ENCODE measurements around the gene PRR35.

The PRR35 gene

GRCh38 chr16:565419-566330 lies 5.5 kb downstream of the PRR35 start:
- no peak for DNase-seq

DNA sequence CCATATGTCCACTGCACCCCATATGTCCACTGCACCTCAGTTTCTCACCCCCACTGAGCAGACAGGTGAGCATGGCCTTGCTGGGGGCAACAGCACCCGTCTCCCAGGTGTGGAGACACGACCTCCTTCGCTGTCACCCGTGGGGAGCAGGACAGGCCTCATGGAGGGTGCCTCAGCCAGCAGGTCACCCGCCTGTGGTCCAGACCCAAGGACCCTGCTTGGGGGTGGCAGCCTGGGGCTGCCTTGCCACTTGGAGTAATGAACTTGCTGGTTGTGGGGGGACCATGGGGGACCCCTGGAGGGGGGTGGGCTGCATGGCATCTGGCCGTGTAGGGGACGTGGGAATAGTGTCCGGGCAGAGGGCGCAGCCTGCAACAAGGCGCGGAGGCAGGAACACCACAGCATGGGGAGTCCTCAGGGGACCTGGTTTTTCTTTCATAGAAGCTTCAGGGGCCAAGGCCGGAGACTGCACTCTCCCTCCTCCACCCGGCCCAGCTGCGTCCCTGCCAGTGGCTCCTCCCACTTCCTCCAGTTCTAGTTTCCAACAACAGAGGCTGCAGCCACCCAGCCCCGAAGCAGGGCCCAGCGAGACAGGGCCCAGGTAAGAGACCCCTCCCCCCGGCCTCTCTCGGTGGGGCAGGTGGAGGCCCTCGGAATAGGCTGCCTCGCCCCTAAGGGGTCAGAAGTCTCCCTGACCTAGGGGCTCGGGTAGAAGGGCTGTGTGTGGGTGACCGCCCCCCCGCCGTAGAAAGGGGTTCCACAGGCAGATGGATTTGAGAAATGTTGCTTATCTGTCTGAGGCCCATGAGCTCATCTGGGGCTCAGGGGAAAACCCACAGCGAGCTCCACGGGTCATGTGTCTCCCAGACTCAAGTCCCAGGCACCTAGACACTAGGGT lies 6.5 kb downstream of the PRR35 start, which contains the start of gene NHLRC4:
Gene NHLRC4 (plus strand): TSS at position 531 of the 898 bp plus-strand sequence. CDS start 1,043 bp downstream, outside the sequence.
- peak; percentile 38 to 50 for DNase-seq

DNA sequence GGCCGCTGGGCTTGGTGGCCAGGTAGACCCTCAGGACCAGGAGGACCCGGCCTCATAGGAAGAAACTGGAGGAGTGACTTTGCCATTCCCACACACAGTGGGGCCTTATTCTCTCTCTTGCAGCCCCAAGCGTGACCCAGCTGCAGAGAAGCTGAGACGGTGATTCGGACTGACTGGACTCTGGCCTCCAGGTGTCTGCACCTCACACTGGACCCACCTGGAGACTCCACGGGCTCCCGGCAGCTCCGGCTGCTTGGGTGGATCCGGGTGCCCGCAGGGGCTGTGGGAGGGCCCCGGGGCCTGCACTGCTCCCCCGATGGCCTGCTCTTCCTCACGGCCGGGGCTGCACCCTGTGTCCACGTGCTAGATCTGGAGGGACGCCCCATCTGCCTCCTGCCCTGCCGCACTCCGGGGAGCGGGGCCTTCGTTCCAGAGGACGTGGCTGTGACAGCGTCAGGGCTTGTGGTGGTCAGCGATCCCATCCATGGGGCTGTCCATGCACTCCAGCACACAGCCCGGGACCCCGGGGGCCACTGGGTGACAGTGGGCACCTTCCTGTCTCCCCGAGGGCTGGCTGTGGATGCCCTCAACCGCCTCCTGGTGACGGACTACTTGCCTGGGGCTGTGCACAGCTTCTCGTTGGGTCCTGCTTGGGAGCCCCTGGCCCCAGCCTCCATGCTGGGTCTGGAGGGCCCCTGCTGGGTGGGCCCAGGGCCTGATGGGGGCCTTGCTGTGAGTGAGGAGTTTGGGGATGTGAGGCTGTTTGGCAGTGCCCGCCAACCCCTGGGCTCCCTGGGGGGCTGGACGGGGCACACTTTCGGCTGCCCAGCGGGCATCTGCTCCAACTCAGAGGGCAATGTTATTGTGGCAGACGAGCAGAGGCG lies 7.4 kb downstream of the PRR35 start:
- no peak for DNase-seq

DNA sequence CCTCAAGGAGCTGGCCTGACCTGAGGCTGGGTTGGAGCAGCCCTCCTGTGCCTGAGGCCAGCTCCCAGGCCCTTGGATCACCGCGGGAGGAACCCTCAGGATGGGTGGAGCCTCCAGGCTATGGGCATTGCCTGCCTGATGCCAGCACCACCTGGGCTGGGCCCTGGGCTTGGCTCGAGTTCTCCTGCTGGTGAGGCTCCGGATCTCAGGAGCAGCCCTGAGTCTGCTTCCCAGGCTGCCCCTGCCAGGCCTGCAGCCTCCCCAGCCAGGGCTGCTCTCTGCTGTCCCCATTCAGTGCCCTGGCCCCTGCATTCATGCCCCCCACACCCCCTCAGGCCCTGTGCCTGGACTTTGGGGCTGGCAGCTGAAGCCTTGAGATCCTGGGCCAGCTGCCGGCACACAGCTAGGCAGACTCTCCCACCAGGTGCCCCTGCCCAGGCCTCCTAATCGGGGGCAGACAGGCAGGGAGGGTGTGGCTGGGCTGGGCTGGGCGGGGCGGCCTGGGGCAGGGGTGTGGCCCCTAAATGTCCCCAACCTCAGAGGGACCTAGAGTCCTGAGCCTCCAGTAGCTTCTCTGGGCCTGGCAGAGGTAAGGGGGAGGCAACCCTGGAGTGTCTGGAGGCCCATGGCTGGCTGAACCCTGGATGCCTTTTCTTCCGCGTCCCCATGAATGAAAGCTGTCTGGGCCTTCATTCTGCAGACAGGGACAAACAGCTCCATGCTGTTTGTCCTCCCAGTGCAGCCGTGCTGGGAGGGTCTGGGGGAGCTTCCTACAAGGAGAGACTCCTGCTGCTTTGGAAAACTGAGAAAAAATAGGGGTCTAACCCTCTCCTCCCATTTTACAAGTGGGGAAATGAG lies 8.4 kb downstream of the PRR35 start:
- no peak for DNase-seq

GRCh38 chr16:569445-570254 lies 9.5 kb downstream of the PRR35 start, which contains the start of gene PIGQ:
Gene PIGQ (plus strand): TSS chr16:569968. CDS start chr16:574075, 4,107 bp downstream.
- DNase-seq: peak; percentile 42 to 50

- DNase-seq: no peak
Measured at GRCh38 chr16:572865-573650, 12.9 kb downstream of the PRR35 start.

DNA sequence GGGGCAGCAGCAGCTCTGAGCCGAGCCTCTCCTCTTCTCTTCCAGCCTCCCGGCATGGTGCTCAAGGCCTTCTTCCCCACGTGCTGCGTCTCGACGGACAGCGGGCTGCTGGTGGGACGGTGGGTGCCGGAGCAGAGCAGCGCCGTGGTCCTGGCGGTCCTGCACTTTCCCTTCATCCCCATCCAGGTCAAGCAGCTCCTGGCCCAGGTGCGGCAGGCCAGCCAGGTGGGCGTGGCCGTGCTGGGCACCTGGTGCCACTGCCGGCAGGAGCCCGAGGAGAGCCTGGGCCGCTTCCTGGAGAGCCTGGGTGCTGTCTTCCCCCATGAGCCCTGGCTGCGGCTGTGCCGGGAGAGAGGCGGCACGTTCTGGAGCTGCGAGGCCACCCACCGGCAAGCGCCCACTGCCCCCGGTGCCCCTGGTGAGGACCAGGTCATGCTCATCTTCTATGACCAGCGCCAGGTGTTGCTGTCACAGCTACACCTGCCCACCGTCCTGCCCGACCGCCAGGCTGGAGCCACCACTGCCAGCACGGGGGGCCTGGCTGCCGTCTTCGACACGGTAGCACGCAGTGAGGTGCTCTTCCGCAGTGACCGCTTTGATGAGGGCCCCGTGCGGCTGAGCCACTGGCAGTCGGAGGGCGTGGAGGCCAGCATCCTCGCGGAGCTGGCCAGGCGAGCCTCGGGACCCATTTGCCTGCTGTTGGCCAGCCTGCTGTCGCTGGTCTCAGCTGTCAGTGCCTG lies 14.0 kb downstream of the PRR35 start:
- DNase-seq: no peak

GRCh38 chr16:575354-576196 lies 15.4 kb downstream of the PRR35 start:
- DNase-seq: no peak

- no peak for DNase-seq
Measured at GRCh38 chr16:576197-576822, 16.1 kb downstream of the PRR35 start.

GRCh38 chr16:576823-577201 lies 16.6 kb downstream of the PRR35 start:
- DNase-seq: no peak

- DNase-seq: no peak
Measured at GRCh38 chr16:577796-578195, 17.6 kb downstream of the PRR35 start.

- DNase-seq: no peak
Measured at GRCh38 chr16:578232-578869, 18.2 kb downstream of the PRR35 start.

DNA sequence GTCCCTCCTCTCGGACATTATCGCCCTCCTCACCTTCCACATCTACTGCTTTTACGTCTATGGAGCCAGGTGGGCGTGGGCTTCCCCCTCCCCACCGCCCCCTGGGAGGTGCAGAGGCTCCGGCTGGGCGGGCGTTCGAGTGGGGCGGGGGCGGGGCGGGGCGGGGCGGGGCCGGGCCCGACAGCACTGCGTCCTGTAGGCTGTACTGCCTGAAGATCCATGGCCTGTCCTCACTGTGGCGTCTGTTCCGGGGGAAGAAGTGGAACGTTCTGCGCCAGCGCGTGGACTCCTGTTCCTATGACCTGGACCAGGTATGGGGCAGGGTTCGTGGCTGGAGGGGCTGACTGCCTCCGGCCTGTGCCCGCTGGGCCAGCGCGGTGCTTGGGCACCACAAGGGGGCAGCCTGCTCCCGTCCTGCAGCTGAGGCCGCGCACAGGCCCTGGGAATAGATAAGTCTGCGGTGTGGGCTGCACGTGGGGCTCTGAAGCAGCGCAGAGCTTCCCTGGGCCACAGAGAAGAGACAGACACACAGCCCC lies 18.7 kb downstream of the PRR35 start:
- DNase-seq: peak; percentile 54 to 74

GRCh38 chr16:580141-580945 lies 20.1 kb downstream of the PRR35 start:
- no peak for DNase-seq

DNA sequence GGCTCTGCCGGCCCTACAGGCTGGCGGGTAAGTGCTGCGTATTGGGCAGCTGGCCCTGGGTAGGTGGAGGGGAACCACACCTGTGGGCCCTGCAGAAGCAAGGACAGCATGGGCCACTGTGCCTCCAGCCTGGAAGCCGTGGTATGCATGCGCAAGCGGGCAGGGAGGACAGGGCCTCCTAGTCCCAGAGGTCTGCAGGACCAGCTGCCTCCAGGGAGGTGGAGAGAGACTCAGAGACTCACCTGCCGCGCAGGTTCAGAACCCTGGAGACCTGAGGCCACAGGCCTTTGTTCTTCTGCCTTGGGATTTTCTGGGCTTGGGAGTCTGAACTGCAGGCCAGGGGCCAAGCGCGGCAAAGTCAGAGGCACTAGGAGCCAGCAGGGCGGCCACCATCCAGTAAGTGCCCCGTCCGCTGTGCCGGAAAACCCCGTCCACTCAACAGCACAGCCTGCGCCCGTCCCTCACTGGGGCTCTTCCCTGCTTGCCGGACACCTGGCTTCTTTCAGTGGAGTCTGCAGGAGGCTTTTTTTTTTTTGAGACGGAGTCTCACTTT lies 20.8 kb downstream of the PRR35 start:
- no peak for DNase-seq
